ENCODE data around the gene ZNF142. TPM values are rescaled to one million over a fixed set of nuclear protein-coding genes. Genes with fewer than 3 reads are reported as not detected.

Gene ZNF142
- total RNA-seq, 1 experiment from 2014 or later = 31.3 TPM

DNA sequence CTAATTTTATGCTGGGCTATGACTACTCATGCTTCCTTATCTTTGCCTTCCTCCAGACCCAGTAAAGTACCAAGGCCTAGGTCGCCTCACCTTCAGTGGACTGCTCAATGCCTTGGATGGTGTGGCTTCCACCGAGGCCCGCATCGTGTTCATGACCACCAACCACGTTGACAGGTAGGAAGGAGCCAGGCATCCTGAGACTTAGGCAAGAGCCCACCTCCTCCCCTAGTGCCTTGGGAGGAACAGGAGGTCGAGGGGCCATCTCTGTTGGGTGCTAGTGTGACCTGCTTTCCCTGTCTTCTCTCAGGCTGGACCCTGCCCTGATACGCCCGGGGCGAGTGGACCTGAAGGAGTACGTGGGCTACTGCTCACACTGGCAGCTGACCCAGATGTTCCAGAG lies 3.4 kb upstream of the ZNF142 start:
- no peak overlapping the region for H3K4me3 ChIP-seq (ENCODE audit: low read depth in 2 of 2, low read length in 2 of 2)
- peaks cover 12% of the 10 kb centered on the region for H3K36me3 ChIP-seq (ENCODE audit: control insufficient read depth, insufficient read depth, low read length)
- in situ Hi-C loops (cut with HindIII; ENCODE audit: low pct_unique_long_range_greater_than_20kb, low sequenced_read_pairs) = no loop called here
- no peak for TF ChIP-seq POLR2AphosphoS5 (IDR thresholded peaks at IDR 0.05; ENCODE audit: low read depth, low read length)
- TF ChIP-seq, protein P1, sequence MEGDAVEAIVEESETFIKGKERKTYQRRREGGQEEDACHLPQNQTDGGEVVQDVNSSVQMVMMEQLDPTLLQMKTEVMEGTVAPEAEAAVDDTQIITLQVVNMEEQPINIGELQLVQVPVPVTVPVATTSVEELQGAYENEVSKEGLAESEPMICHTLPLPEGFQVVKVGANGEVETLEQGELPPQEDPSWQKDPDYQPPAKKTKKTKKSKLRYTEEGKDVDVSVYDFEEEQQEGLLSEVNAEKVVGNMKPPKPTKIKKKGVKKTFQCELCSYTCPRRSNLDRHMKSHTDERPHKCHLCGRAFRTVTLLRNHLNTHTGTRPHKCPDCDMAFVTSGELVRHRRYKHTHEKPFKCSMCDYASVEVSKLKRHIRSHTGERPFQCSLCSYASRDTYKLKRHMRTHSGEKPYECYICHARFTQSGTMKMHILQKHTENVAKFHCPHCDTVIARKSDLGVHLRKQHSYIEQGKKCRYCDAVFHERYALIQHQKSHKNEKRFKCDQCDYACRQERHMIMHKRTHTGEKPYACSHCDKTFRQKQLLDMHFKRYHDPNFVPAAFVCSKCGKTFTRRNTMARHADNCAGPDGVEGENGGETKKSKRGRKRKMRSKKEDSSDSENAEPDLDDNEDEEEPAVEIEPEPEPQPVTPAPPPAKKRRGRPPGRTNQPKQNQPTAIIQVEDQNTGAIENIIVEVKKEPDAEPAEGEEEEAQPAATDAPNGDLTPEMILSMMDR (IDR thresholded peaks at IDR 0.05) = no peak
- TF ChIP-seq, protein P2, sequence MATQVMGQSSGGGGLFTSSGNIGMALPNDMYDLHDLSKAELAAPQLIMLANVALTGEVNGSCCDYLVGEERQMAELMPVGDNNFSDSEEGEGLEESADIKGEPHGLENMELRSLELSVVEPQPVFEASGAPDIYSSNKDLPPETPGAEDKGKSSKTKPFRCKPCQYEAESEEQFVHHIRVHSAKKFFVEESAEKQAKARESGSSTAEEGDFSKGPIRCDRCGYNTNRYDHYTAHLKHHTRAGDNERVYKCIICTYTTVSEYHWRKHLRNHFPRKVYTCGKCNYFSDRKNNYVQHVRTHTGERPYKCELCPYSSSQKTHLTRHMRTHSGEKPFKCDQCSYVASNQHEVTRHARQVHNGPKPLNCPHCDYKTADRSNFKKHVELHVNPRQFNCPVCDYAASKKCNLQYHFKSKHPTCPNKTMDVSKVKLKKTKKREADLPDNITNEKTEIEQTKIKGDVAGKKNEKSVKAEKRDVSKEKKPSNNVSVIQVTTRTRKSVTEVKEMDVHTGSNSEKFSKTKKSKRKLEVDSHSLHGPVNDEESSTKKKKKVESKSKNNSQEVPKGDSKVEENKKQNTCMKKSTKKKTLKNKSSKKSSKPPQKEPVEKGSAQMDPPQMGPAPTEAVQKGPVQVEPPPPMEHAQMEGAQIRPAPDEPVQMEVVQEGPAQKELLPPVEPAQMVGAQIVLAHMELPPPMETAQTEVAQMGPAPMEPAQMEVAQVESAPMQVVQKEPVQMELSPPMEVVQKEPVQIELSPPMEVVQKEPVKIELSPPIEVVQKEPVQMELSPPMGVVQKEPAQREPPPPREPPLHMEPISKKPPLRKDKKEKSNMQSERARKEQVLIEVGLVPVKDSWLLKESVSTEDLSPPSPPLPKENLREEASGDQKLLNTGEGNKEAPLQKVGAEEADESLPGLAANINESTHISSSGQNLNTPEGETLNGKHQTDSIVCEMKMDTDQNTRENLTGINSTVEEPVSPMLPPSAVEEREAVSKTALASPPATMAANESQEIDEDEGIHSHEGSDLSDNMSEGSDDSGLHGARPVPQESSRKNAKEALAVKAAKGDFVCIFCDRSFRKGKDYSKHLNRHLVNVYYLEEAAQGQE (IDR thresholded peaks at IDR 0.05; ENCODE audit: insufficient read depth in 1 of 2, low read depth in 2 of 2, low read length in 1 of 2) = no peak
- no peak for TF ChIP-seq SIN3A (IDR thresholded peaks at IDR 0.05; ENCODE audit: borderline replicate concordance, insufficient read depth, low read depth, low read length)
- no peak for TF ChIP-seq TCF7L2 (IDR thresholded peaks at IDR 0.05; ENCODE audit: low read depth, low read length)
- BruUV-seq (replicated peaks) = no TSS peak
- no peaks in the 10 kb centered on the region for H3K27me3 ChIP-seq (ENCODE audit: control insufficient read depth, insufficient read depth, low read length)
- no peak for ATAC-seq
- peaks cover 10% of the 10 kb centered on the region for H3K4me1 ChIP-seq (ENCODE audit: control insufficient read depth, insufficient read depth, low read length)
- POLR2A ChIA-PET = no interaction called here
- DNase-seq (ENCODE audit: low read depth, low spot score) = no peak
- CTCF ChIA-PET = no interaction called here
- no peak overlapping the region for H3K27ac ChIP-seq (ENCODE audit: low read length)
- intact Hi-C loops (cut with micrococcal nuclease; ENCODE audit: unreplicated experiment) = no loop called here
- H3K9me3 ChIP-seq (ENCODE audit: control insufficient read depth, insufficient read depth, low read depth, low read length) = no peaks in the 10 kb centered on the region

DNA sequence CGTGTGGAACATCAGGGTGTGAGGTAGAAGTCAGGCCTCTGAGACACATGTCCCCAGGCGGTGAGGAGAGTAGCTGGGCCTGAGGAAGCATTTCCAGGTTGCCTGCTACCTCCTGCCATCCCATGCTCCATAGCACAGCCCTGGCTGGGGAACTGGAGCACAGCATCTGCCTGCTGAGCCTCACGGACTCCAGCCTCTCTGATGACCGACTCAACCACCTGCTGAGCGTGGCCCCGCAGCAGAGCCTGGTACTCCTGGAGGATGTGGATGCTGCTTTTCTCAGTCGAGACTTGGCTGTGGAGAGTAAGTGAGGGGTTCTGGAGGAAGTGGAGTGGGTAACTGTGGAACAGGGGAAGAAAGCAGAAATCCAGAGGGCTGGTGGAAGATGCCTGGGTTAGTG lies 3.0 kb upstream of the ZNF142 start:
- Histone ChIP-seq H3K9me3 (ENCODE audit: control insufficient read depth, insufficient read depth, low read depth, low read length) (no peaks in the 10 kb centered on the region), H3K36me3 (ENCODE audit: control insufficient read depth, insufficient read depth, low read length) (peaks cover 14% of the 10 kb centered on the region), H3K4me1 (ENCODE audit: control insufficient read depth, insufficient read depth, low read length) (peaks cover 12% of the 10 kb centered on the region), H3K27me3 (ENCODE audit: control insufficient read depth, insufficient read depth, low read length) (no peaks in the 10 kb centered on the region), H3K27ac (ENCODE audit: low read length) (no peak overlapping the region), H3K4me3 (ENCODE audit: low read depth in 2 of 2, low read length in 2 of 2) (no peak overlapping the region)
- intact Hi-C loops (cut with micrococcal nuclease; ENCODE audit: unreplicated experiment) = no loop called here
- POLR2A ChIA-PET = no interaction called here
- BruUV-seq (replicated peaks) = no TSS peak
- ATAC-seq (no peak), DNase-seq (ENCODE audit: low read depth, low spot score) (no peak)
- TF ChIP-seq SIN3A (IDR thresholded peaks at IDR 0.05; ENCODE audit: borderline replicate concordance, insufficient read depth, low read depth, low read length) = no peak
- TF ChIP-seq, protein P2 (IDR thresholded peaks at IDR 0.05; ENCODE audit: insufficient read depth in 1 of 2, low read depth in 2 of 2, low read length in 1 of 2) = no peak
- TF ChIP-seq, protein P1 (IDR thresholded peaks at IDR 0.05) = no peak
- TF ChIP-seq POLR2AphosphoS5 (IDR thresholded peaks at IDR 0.05; ENCODE audit: low read depth, low read length) = no peak
- no peak for TF ChIP-seq TCF7L2 (IDR thresholded peaks at IDR 0.05; ENCODE audit: low read depth, low read length)
- in situ Hi-C loops (cut with HindIII; ENCODE audit: low pct_unique_long_range_greater_than_20kb, low sequenced_read_pairs) = no loop called here
- CTCF ChIA-PET = no interaction called here

All from Panc1 (cell line).